Esophagus squamous epithelium (tissue), 4 donors: ENCODE results near the gene RASGRP2.

ENCODE experiments used
- CTCF ChIP-seq, 6 experiments: fragments of 450-650 bp in 4 of 6; fragments of 200-600 bp in 2 of 6; sonication (generic) in 2 of 6; IDR thresholded peaks; one replicate each; pipeline ENCODE4 v1.5.1; 2016 to 2019; ENCODE audit warnings: antibody characterized with exemption in 6 of 6, mild to moderate bottlenecking in 4 of 6, moderate library complexity in 4 of 6
- POLR2A ChIP-seq, 4 donors: fragments of 450-650 bp; IDR thresholded peaks; one replicate each; pipeline ENCODE4 v1.6.1; 2017; ENCODE audit warnings: antibody characterized with exemption in 4 of 4, mild to moderate bottlenecking in 4 of 4, moderate library complexity in 3 of 4

- TF ChIP-seq CTCF (IDR thresholded peaks at IDR 0.05) (no peak), POLR2A (IDR thresholded peaks at IDR 0.05) (no peak)
Observed at GRCh38 chr11:64759131-64759721, 15.3 kb upstream of the RASGRP2 start.
